Measurements from ENCODE around the gene HMGN4. TPM values are rescaled to one million over a fixed set of nuclear protein-coding genes. Genes with fewer than 3 reads are reported as not detected.
A peak's percentile ranks its signal among the peaks of the same experiment; 100 is the strongest.
"Not testable (repeated sequence)": the region's sequence is repeated elsewhere in the genome, so short reads cannot be mapped to it uniquely, and the experiment has no call there.

Gene HMGN4
- total and polyA plus RNA-seq, 7 donors = 55.9 to 104 (median 70.6) TPM

DNA sequence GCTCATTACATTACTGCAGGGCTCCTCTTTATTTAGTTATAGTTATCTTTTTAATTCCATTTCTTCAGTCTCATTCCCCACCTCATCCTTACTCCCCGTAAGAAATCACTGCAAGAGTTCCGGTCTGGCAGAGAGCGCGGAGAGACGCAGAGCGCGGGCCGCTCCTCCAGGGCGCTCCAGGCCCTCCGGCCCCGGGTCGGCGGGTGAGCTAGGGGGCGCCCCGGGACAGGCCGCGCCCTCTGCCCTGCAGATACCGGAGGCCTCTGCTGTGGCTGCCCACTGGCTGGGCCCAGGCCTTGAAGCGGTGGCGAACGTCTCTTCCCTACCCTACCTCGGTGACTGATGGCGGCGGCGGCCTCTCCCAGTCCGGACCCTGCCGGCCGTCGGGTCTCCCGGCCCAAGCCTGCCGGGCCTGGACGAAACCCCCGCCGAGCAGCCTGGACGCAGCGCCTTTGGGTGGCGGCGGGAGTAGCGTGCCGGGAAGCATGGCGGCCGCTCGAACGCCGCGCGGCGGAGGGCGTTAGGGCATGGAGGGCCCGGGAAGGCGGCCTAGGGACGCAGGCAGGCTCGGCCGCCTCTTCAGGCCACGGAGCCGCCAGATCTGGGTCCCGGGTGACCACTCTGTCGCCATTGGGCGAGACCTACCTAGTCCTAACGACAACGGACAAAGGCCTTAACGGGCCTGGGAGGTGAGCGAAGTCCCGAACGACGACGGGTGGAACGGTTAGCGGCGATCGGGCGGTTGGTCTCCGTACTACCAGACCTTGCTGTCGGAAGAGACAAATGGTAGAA is 16.4 kb upstream of the HMGN4 start:
- intact Hi-C loops (cut with DNase I) = loop anchor here (1.0 to 5.0 kb wide), 6 partner anchors 16 to 234 kb away; a partner anchor contains a TSS
- Histone ChIP-seq H3K27ac (peak overlapping the region; percentile 96 to 99 (median 98)), H3K4me1 (peaks cover 0 to 32% (median 6%) of the 10 kb centered on the region in 4 donors), H3K9me3 (no peaks in the 10 kb centered on the region), H3K36me3 (no peaks in the 10 kb centered on the region), H3K27me3 (no peaks in the 10 kb centered on the region), H3K4me3 (peak overlapping the region; percentile 55 to 65 (median 61))
- TF ChIP-seq EP300 (IDR thresholded peaks at IDR 0.05) (no peak), POLR2A (IDR thresholded peaks at IDR 0.05) (peak; percentile 27 to 45), POLR2AphosphoS5 (IDR thresholded peaks at IDR 0.05) (peak; percentile 4 to 55 (median 28))
- TF ChIP-seq, protein P1, sequence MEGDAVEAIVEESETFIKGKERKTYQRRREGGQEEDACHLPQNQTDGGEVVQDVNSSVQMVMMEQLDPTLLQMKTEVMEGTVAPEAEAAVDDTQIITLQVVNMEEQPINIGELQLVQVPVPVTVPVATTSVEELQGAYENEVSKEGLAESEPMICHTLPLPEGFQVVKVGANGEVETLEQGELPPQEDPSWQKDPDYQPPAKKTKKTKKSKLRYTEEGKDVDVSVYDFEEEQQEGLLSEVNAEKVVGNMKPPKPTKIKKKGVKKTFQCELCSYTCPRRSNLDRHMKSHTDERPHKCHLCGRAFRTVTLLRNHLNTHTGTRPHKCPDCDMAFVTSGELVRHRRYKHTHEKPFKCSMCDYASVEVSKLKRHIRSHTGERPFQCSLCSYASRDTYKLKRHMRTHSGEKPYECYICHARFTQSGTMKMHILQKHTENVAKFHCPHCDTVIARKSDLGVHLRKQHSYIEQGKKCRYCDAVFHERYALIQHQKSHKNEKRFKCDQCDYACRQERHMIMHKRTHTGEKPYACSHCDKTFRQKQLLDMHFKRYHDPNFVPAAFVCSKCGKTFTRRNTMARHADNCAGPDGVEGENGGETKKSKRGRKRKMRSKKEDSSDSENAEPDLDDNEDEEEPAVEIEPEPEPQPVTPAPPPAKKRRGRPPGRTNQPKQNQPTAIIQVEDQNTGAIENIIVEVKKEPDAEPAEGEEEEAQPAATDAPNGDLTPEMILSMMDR (IDR thresholded peaks at IDR 0.05) = peak in 1 of 4 experiments; percentile 27
- DNase-seq = peak; percentile 92
- 5 to 6% methylated on average over 74 of the region's 74 CpGs for WGBS, 2 donors

DNA sequence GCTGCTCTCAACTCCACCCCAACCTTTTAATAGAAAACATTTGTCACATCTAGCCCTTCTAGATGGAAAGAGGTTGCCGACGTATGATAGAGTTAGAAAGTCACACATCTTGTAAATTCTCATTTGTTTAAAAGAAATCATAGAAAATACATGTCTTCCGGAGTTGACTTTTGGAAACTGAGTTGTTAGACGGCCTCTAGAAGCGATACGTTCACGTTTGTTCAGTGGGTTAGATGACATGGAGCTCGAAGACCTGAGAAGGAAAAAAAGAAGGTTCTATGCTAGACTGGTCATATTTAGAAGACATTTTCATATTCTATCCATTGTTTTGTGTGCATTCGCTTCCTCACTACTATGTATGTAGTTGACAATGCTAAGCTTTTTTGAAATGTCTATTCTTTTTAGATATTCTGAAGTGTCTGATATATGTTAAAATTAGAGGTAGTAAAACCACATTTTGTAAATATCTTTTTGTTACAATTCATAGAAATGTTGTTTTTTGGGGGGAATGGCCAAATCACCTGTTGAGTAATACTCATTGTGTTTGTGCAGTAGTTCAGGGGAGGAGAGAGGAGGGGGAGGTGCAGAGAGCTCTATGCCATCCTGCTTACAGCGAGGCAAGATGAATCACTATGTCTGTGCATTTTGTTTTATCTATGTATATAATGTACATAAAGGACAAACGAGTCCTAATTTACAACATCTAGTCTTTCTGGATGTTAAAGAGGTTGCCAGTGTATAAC is 15.5 kb upstream of the HMGN4 start:
- peak overlapping the region in 3 of 4 donors; percentile 60 to 65 (median 62) for H3K4me3 ChIP-seq
- WGBS, 2 donors = 71 to 80% methylated on average over 11 of the region's 11 CpGs
- not testable (repeated sequence) for H3K27me3 ChIP-seq, DNase-seq, H3K36me3 ChIP-seq, H3K9me3 ChIP-seq
- peaks cover 0 to 32% (median 6%) of the 10 kb centered on the region in 4 donors for H3K4me1 ChIP-seq
- intact Hi-C loops (cut with DNase I) = loop anchor here (1.0 to 5.0 kb wide), 3 partner anchors 31 to 235 kb away; a partner anchor contains a TSS
- H3K27ac ChIP-seq = peak overlapping the region; percentile 96 to 99 (median 98)

DNA sequence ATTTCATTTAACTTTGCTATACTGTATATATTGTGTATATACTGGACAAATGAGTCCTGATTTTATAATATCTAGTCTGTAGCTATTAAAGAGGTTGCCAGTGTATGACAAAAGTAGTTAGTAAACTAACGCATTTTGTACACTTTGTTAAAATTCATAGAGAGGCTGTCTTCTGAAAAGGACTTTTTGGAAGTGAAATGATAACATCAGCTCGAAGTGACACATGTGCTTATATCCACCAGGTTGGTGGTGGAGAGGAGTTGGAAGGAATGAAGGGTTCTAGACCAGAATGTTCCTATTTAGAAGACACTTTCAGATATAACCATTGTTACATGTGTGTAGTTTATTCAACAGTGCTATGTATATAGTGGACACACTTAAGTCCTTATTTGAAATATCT is 13.9 kb upstream of the HMGN4 start:
- intact Hi-C loops (cut with DNase I) = loop anchor here (5.0 kb wide), 2 partner anchors 43 to 237 kb away; a partner anchor contains a TSS
- not testable (repeated sequence) for H3K4me3 ChIP-seq, DNase-seq, H3K27ac ChIP-seq, H3K9me3 ChIP-seq, H3K36me3 ChIP-seq, H3K27me3 ChIP-seq
- peaks cover 0 to 32% (median 6%) of the 10 kb centered on the region in 4 donors for H3K4me1 ChIP-seq
- WGBS, 2 donors = 92 to 96% methylated on average over 2 of the region's 2 CpGs

DNA sequence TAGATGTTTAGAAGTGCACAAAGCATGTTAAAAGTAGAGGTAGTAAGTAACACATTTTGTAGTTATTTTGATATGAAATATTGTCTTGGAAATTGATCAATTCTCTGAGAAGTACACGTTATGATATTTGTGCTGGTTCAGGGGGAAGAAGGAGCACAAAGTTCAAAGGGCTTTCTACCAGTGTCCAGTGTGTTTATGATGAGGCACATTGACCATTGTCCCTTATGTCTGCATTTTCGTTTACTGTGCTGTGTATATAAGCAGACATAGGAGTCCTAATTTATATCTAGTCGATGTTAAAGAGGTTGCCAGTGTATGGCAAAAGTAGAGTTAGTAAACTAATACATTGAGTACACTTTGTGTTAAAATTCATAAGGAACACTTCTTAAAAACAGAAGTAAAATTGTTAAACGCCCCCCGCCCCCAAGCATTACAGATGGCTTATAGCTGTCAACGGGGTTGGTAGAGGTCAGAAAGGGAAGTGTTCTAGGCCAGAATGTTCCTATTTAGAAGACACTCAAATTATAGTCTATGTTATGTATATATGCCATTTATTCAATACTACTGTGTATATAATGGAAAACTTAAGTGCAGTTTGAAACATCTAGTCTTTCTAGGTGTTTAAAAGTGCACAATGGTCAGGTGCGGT is 13.3 kb upstream of the HMGN4 start:
- H3K27me3 ChIP-seq = no peaks in the 10 kb centered on the region
- TF ChIP-seq EP300 (IDR thresholded peaks at IDR 0.05) = no peak
- intact Hi-C loops (cut with DNase I) = loop anchor here (5.0 kb wide), 2 partner anchors 42 to 238 kb away; a partner anchor contains a TSS
- H3K4me1 ChIP-seq = peaks cover 0 to 32% (median 6%) of the 10 kb centered on the region in 4 donors
- no peaks in the 10 kb centered on the region for H3K9me3 ChIP-seq
- WGBS, 2 donors = 82 to 84% methylated on average over 7 of the region's 7 CpGs
- H3K4me3 ChIP-seq = no peak overlapping the region
- no peak for DNase-seq
- H3K27ac ChIP-seq = no peak overlapping the region
- no peaks in the 10 kb centered on the region for H3K36me3 ChIP-seq

DNA sequence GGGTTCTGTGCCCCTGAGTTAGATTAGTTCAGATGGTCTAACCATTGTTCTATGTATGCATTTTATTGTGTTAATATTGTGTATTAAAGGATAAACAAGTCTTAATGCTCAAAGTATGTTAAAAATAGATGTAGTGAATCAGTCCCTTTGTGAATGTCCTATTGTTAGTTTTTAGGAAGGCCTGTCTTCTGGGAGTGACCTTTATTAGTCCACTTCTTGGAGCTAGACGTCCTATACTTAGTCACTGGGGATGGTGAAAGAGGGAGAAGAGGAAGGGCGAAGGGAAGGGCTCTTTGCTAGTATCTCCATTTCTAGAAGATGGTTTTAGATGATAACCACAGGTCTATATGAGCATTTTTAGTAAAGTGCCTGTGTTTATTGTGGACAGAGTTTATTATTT is 12.3 kb upstream of the HMGN4 start:
- TF ChIP-seq EP300 (IDR thresholded peaks at IDR 0.05) (no peak), POLR2A (IDR thresholded peaks at IDR 0.05) (no peak), POLR2AphosphoS5 (IDR thresholded peaks at IDR 0.05) (no peak)
- TF ChIP-seq, protein P1 (IDR thresholded peaks at IDR 0.05) = no peak
- Histone ChIP-seq H3K27ac (no peak overlapping the region), H3K9me3 (no peaks in the 10 kb centered on the region), H3K36me3 (no peaks in the 10 kb centered on the region), H3K4me1 (peaks cover 0 to 26% (median 4%) of the 10 kb centered on the region in 4 donors), H3K27me3 (no peaks in the 10 kb centered on the region), H3K4me3 (no peak overlapping the region)
- 77 to 89% methylated on average over 2 of the region's 2 CpGs for WGBS, 2 donors
- no peak for DNase-seq
- intact Hi-C loops (cut with DNase I) = no loop called here

DNA sequence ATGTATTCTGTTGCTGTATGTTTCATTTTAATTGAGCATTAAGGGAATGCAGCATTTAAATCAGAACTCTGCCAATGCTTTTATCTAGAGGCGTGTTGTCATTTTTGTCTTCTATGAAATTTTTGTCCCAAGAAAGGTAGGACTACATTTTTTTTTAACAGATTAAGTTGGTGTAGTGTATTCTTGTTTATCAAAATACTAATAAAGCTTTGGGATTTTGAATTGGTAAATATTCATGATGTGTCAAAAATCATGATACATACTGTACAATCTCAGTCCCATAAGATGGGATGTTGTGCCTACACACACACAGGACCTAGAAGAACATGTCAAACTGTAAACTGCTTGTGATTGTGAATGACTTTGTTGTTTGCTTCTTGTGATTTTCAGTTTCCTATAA is 11.2 kb upstream of the HMGN4 start:
- H3K27ac ChIP-seq = no peak overlapping the region
- intact Hi-C loops (cut with DNase I) = no loop called here
- no peak for DNase-seq
- H3K4me1 ChIP-seq = peaks cover 0 to 23% (median 4%) of the 10 kb centered on the region in 4 donors
- 96 to 98% methylated on average over 1 of the region's 1 CpG for WGBS, 2 donors
- H3K9me3 ChIP-seq = no peaks in the 10 kb centered on the region
- no peaks in the 10 kb centered on the region for H3K27me3 ChIP-seq
- TF ChIP-seq POLR2AphosphoS5 (IDR thresholded peaks at IDR 0.05) (no peak), POLR2A (IDR thresholded peaks at IDR 0.05) (no peak), EP300 (IDR thresholded peaks at IDR 0.05) (no peak)
- TF ChIP-seq, protein P1 (IDR thresholded peaks at IDR 0.05) = no peak
- no peaks in the 10 kb centered on the region for H3K36me3 ChIP-seq
- H3K4me3 ChIP-seq = no peak overlapping the region
